SK-N-SH (cell line): ENCODE results near the gene GIMAP2. TPM values are rescaled to one million over a fixed set of nuclear protein-coding genes. Genes with fewer than 3 reads are reported as not detected.

ENCODE experiments used
- CTCF ChIA-PET: fragments of 300-600, 350-600 bp; formaldehyde crosslinking; extraction: SDS; loops from one replicate; lab custom pipeline; 2021; lab: Yijun Ruan, JAX
- POLR2A ChIA-PET: fragments of 350-600 bp; sonication (Branson Sonifier 250); formaldehyde crosslinking; extraction: SDS; loops from one replicate; lab custom pipeline; 2020; ENCODE audit warnings: antibody characterized with exemption, inconsistent platforms; lab: Yijun Ruan, JAX
- DNase-seq: peaks from one replicate; pipeline ENCODE4 v3.0.0; 2012
- H2AFZ ChIP-seq: fragments of 200-600 bp; sonication (generic); 2 replicates; pipeline ENCODE4 v1.8.1; 2016; ENCODE audit warnings: antibody characterized with exemption, mild to moderate bottlenecking, low read depth
- H3F3A ChIP-seq: fragments of 200-600 bp; sonication (generic); replicated peaks from 2 replicates; pipeline ENCODE3; 2016; ENCODE audit warnings: antibody characterized with exemption, mild to moderate bottlenecking; ENCODE audit not compliant: insufficient read depth
- H3K27ac ChIP-seq, 2 experiments: fragments of 200-500 bp in 1 of 2; fragments of 200-600 bp in 1 of 2; sonication (Bioruptor generic) in 1 of 2; sonication (generic), shearing (Covaris generic) in 1 of 2; 2 replicates each; pipeline versions ENCODE4 v1.5.1 to v1.6.1; 2014 to 2016; ENCODE audit warnings: low read depth in 2 of 2, inconsistent platforms in 1 of 2, low read length in 1 of 2, mild to moderate bottlenecking in 1 of 2, mixed read lengths in 1 of 2
- H3K27me3 ChIP-seq: fragments of 200-600 bp; sonication (generic), shearing (Covaris generic); 2 replicates; pipeline ENCODE4 v1.6.1; 2016; ENCODE audit warnings: mixed run types; ENCODE audit not compliant: insufficient read depth
- H3K36me3 ChIP-seq, 2 experiments: fragments of 200-500 bp in 1 of 2; fragments of 200-600 bp in 1 of 2; sonication (Bioruptor generic) in 1 of 2; sonication (generic) in 1 of 2; replicated peaks in 1 of 2; 2 replicates each; pipeline versions ENCODE3 to v1.5.1; 2014 to 2016; ENCODE audit warnings: low read length in 1 of 2, mild to moderate bottlenecking in 1 of 2; ENCODE audit not compliant: insufficient read depth in 2 of 2, control insufficient read depth in 1 of 2
- H3K4me1 ChIP-seq, 2 experiments: fragments of 200-500 bp in 1 of 2; fragments of 200-600 bp in 1 of 2; sonication (Bioruptor generic) in 1 of 2; sonication (generic), shearing (Covaris generic) in 1 of 2; 2 replicates each; pipeline versions ENCODE4 v1.5.1 to v1.6.1; 2014 to 2016; ENCODE audit warnings: low read depth in 1 of 2, low read length in 1 of 2, mixed run types in 1 of 2; ENCODE audit not compliant: insufficient read depth in 2 of 2, control insufficient read depth in 1 of 2
- H3K4me2 ChIP-seq: fragments of 200-600 bp; sonication (generic), shearing (Covaris generic); 2 replicates; pipeline ENCODE4 v1.6.1; 2017; ENCODE audit warnings: mixed run types
- H3K4me3 ChIP-seq, 2 experiments: fragments of 200-500 bp in 1 of 2; fragments of 200-600 bp in 1 of 2; sonication (Bioruptor generic) in 1 of 2; sonication (generic), shearing (Covaris generic) in 1 of 2; 2 replicates each; pipeline versions ENCODE4 v1.5.1 to v1.8.1; 2014 to 2016; ENCODE audit warnings: low read depth in 2 of 2, inconsistent platforms in 1 of 2, low read length in 1 of 2, mild to moderate bottlenecking in 1 of 2, mixed read lengths in 1 of 2, moderate library complexity in 1 of 2
- H3K79me2 ChIP-seq: fragments of 200-600 bp; sonication (generic); 2 replicates; pipeline ENCODE4 v1.8.1; 2017; ENCODE audit warnings: mild to moderate bottlenecking; ENCODE audit not compliant: insufficient read depth
- H3K9ac ChIP-seq: fragments of 200-600 bp; sonication (generic); 2 replicates; pipeline ENCODE4 v1.6.1; 2017; ENCODE audit warnings: mixed run types
- H3K9me2 ChIP-seq: fragments of 200-600 bp; sonication (generic); 2 replicates; pipeline ENCODE4 v1.6.1; 2017; ENCODE audit warnings: mixed run types
- H3K9me3 ChIP-seq: fragments of 200-600 bp; sonication (generic); 2 replicates; pipeline ENCODE4 v1.6.1; 2017; ENCODE audit warnings: mixed run types, mild to moderate bottlenecking, moderate library complexity
- H4K20me1 ChIP-seq: fragments of 200-600 bp; sonication (generic); 2 replicates; pipeline ENCODE4 v1.6.1; 2017; ENCODE audit warnings: mild to moderate bottlenecking, mixed run types; ENCODE audit not compliant: insufficient read depth
- EZH2phosphoT487 ChIP-seq: fragments of 200-600 bp; sonication (generic); IDR thresholded peaks from 2 replicates; pipeline ENCODE4 v1.6.1; 2017; ENCODE audit warnings: low read depth, mixed run types, mild to moderate bottlenecking, antibody characterized with exemption, moderate library complexity, borderline replicate concordance
- FOXM1 ChIP-seq: IDR thresholded peaks from 2 replicates; pipeline ENCODE4 v1.4.0; 2012; ENCODE audit warnings: low read depth, mild to moderate bottlenecking
- NFIC ChIP-seq: IDR thresholded peaks from 2 replicates; pipeline ENCODE4 v1.4.0; 2012; ENCODE audit warnings: borderline replicate concordance
- RCOR1 ChIP-seq: fragments of 150-350 bp; IDR thresholded peaks from 2 replicates; pipeline ENCODE4 v1.6.1; 2017; ENCODE audit warnings: antibody characterized with exemption, low read length
- REST ChIP-seq: IDR thresholded peaks from 2 replicates; pipeline ENCODE4 v1.6.1; 2012; ENCODE audit warnings: mild to moderate bottlenecking, low read depth, low read length, moderate library complexity
- SMC3 ChIP-seq: IDR thresholded peaks from 2 replicates; pipeline ENCODE4 v1.6.1; 2012; ENCODE audit warnings: low read depth, low read length, improper control_type of control experiment
- TAF1 ChIP-seq: IDR thresholded peaks from 2 replicates; pipeline ENCODE4 v1.6.1; 2012; ENCODE audit warnings: low read depth, mild to moderate bottlenecking, low read length, moderate library complexity, borderline replicate concordance
- TCF12 ChIP-seq: IDR thresholded peaks from 2 replicates; pipeline ENCODE4 v1.4.0; 2012
- USF2 ChIP-seq: fragments of 150-350 bp; IDR thresholded peaks from 2 replicates; pipeline ENCODE4 v1.6.1; 2017; ENCODE audit warnings: antibody characterized with exemption, low read length, low read depth, borderline replicate concordance
- YY1 ChIP-seq: IDR thresholded peaks from 2 replicates; pipeline ENCODE4 v1.4.0; 2012; ENCODE audit warnings: low read depth, mild to moderate bottlenecking
- WGBS: methylation state at CpG from one replicate; pipeline ENCODE4 v1.1.6; 2017; ENCODE audit warnings: low lambda C conversion rate; 5-methylcytosine and 5-hydroxymethylcytosine counted together
- polyA plus RNA-seq, 3 experiments: library from polyadenylated mRNA; depleted of rRNA; stranded (reverse); fragments of >200 nt; gene quantifications; 2 replicates each; pipeline ENCODE4 v1.2.3, GENCODE V29; 2012
- TF ChIP-seq, protein P1 (sequence below): fragments of 150-350 bp; IDR thresholded peaks from 2 replicates; pipeline ENCODE4 v1.6.1; 2016; ENCODE audit warnings: mild to moderate bottlenecking, low read depth, low read length
- TF ChIP-seq, protein P2 (sequence below): IDR thresholded peaks from 2 replicates; pipeline ENCODE4 v1.4.0; 2012; ENCODE audit warnings: low read depth, borderline replicate concordance

Gene GIMAP2
- polyA plus RNA-seq, 1 of the 3 experiments (the other 2 are of a cell fraction), result 4.1 TPM

- TF ChIP-seq TCF12 (no peak), YY1 (no peak), EZH2phosphoT487 (no peak), SMC3 (no peak), RCOR1 (no peak), USF2 (no peak), FOXM1 (no peak), NFIC (no peak), TAF1 (no peak), REST (no peak)
- TF ChIP-seq, protein P1, sequence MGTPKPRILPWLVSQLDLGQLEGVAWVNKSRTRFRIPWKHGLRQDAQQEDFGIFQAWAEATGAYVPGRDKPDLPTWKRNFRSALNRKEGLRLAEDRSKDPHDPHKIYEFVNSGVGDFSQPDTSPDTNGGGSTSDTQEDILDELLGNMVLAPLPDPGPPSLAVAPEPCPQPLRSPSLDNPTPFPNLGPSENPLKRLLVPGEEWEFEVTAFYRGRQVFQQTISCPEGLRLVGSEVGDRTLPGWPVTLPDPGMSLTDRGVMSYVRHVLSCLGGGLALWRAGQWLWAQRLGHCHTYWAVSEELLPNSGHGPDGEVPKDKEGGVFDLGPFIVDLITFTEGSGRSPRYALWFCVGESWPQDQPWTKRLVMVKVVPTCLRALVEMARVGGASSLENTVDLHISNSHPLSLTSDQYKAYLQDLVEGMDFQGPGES, result no peak
- TF ChIP-seq, protein P2, sequence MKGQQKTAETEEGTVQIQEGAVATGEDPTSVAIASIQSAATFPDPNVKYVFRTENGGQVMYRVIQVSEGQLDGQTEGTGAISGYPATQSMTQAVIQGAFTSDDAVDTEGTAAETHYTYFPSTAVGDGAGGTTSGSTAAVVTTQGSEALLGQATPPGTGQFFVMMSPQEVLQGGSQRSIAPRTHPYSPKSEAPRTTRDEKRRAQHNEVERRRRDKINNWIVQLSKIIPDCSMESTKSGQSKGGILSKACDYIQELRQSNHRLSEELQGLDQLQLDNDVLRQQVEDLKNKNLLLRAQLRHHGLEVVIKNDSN, result no peak
- Histone ChIP-seq H3K27ac (no peak overlapping the region), H3K9ac (no peak overlapping the region), H3F3A (no peaks in the 10 kb centered on the region), H3K79me2 (no peaks in the 10 kb centered on the region), H3K4me2 (no peak overlapping the region; the same call in 1 of the 2 replicates), H2AFZ (no peak overlapping the region), H3K9me3 (no peaks in the 10 kb centered on the region), H3K4me3 (no peak overlapping the region), H3K27me3 (no peaks in the 10 kb centered on the region; the same call in 1 of the 2 replicates), H3K4me1 (peaks cover 0 to 2% of the 10 kb centered on the region in 2 experiments; a peak in 1 of 4 replicates), H3K36me3 (no peaks in the 10 kb centered on the region), H4K20me1 (no peaks in the 10 kb centered on the region), H3K9me2 (no peaks in the 10 kb centered on the region)
- ChIA-PET POLR2A (no interaction called here), CTCF (interaction anchor here (0.7 to 2.3 kb wide), 10 partner anchors 10 to 290 kb away, joined by 3 to 5 read pairs (median 3); no protein-coding TSS in a partner anchor)
- WGBS, result 18% methylated on average over 5 of the region's 5 CpGs
- DNase-seq, result no peak
Observed at GRCh38 chr7:150738591-150739001, 53.1 kb downstream of the GIMAP2 start.
